SK-N-DZ (cell line): ENCODE data around the gene HOXA10.

Experiments used
- small RNA-seq, 2 experiments: library from RNA; depleted of rRNA; stranded (forward); fragments of <200 nt; gene quantifications; one replicate each; pipeline ENCODE3, GENCODE V24; 2014

HOXA10 gene

Small RNA genes lying within 50 kb of the gene (small RNA-seq; reads per million reads assigned to genes)
- gene AC004080.5 (0 reads per million in 2 experiments), gene RF02140 (0 reads per million in 2 experiments), gene RF02141 (0 reads per million in 2 experiments)
